ENCODE measurements around the gene YOD1.

- TF ChIP-seq CTCF (IDR thresholded peaks at IDR 0.05; ENCODE audit: insufficient read depth, low read length): no peak
- TF ChIP-seq POLR2AphosphoS5 (IDR thresholded peaks at IDR 0.05; ENCODE audit: low read depth): no peak
These were observed 25.4 kb upstream of the YOD1 start for GRCh38 chr1:207076181-207076955.
